GM12874 (cell line): Measurements from ENCODE around the gene ECM2.

Source experiments
- CTCF ChIP-seq: IDR thresholded peaks from 2 replicates; pipeline ENCODE4 v1.5.1; 2011; ENCODE audit warnings: low read depth, mild to moderate bottlenecking, control low read depth, low read length, moderate library complexity; ENCODE audit not compliant: insufficient read depth

ECM2 gene

DNA sequence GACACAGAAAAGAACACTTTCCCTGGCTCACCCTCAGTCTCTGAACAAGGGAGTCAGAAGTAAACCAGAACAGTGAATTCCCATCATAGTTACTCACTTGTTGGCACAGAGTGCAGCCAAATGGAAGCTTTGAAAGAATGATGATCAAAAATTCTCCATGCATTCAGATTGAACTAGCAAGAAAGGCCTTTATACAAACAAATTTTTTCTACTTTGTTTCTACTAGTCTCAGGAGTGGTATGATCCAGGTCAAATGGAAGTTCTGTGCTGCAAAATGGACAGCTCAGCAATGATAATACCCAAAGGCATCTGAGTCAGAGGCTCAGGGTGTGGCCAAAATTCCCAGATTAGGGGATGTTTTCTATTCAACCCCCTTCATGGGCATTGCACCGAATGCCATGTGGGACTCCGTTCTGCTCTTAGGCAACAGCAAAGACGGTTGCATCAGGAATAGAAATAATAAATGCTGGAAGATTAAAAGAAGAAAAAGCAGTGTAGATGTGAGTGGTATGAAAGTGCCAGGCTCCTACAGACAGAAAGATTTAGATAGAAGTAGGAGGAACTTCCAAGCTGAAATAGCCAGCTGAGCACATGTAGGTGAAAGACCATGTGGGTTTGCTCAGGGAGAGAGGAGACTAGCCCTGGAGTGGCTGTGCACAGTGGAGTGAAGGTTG, 29.5 kb downstream of the ECM2 start:
- no peak for TF ChIP-seq CTCF

DNA sequence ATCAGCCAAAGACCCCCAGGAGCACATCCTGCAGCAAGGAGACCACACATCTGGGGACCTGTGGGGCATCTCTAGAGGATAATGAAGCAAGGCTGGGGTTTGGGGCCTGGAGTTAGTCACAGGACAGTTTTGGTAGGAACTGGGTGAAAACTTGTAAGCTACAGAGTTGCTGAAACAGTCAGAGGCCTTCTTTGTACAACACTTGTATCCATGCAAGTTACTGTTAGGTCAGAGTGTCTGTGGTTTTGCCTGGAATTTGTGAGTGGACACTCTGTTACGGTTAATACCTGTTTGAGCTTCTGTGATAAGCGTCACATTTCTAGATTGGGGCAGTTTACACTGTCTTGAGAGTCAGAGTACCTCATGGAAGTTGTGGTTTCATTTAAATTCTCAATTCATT, 30.9 kb downstream of the ECM2 start:
- TF ChIP-seq CTCF, result no peak

GRCh38 chr9:92503156-92503555, 32.6 kb downstream of the ECM2 start:
- TF ChIP-seq CTCF, result no peak

DNA sequence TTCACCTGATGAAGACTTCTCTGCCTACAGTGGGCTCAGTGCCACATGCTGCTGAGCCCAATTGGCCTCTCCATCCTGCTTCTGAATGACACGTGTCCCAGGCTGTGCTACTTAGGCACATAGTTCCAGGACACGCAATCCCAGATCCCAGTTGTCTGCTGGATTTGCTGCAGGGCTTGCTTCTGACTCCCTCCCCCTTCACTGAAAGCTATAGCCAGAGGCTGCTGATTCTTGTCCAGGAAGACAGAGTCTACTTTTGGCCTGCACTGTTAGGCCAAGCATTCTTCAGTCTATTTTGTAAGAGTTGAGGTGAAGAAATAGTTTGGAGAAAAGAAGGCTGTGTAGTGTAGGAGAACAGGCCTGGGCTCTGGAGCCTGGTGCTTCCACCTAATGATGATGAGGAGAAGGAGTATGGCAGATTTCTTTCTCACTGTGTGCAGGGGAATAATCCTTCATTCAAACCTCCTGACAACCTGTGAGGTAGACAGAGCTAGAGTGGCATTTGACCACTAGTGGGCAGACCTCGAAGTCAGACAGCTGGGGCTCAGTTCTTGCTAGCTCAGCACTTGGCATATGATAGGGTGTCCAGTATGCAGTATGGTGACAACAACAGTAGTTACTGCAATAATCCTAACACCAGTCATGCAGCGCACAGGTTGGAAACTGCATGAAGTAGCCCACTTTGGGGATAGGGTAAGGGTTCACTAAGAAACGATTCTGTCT, 34.0 kb downstream of the ECM2 start:
- TF ChIP-seq CTCF, result peak; percentile 71

DNA sequence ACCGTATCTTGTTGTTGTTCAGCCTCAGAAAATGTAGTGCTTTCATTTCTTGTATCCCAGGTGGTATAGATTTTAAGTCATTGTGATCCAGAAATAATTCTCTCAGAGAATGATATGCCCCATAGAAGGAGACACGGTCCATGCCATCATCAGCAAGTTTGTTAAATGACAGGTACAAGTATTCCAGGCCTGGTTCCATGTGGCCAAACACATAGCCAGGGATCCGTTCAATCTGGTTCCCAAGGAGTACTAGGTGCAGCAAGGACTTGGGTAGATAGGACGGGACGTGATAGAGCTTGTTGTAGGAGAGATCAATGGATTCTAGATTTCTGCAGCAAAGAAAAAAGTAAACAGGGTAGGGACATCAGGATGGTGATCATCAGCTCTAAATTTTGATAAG, 35.1 kb downstream of the ECM2 start:
- no peak for TF ChIP-seq CTCF

- TF ChIP-seq CTCF, result no peak
These were observed 36.1 kb downstream of the ECM2 start for GRCh38 chr9:92499701-92500100.

DNA sequence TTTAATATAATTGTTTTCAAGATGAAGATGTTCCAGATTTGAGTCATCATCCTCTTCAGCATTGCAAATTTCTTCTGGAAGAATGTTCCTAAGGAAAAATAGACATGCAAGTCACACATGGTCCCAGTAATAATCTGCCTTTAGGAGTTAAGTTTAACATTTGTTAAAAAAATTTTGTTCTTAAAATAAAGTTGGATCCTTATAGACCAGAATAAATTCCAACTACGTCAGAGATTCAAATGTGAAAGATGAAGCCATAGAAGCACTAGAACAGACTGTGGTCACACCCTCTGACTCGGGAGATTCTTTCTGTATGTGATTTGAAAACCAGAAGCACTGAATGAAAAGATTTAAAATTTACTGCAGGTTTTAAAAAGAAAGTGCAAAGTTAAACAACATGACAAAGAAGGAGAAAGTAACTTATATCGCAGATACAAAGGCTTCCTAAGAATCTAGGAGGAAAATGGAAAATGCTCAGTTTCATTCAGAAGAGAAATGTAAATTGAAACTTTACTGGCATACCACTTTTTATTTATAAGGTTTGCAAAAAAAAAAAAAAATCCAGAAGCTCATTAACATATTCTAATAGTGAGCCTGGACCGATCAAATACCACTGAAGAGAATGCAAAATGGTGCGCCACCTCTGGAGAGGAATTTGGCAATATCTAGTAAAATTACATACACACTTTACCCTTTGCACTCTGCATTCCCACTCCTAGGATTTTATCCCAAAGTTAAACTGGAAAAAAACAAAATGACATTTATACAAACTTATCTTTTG, 39.2 kb downstream of the ECM2 start:
- TF ChIP-seq CTCF, result no peak
